ENCODE data around the gene LRRC56. TPM values are rescaled to one million over a fixed set of nuclear protein-coding genes. Genes with fewer than 3 reads are reported as not detected.

The LRRC56 gene
- polyA plus RNA-seq, 2 of the 4 experiments (the other 2 are of a cell fraction): 0.32 to 1.0 TPM

DNA sequence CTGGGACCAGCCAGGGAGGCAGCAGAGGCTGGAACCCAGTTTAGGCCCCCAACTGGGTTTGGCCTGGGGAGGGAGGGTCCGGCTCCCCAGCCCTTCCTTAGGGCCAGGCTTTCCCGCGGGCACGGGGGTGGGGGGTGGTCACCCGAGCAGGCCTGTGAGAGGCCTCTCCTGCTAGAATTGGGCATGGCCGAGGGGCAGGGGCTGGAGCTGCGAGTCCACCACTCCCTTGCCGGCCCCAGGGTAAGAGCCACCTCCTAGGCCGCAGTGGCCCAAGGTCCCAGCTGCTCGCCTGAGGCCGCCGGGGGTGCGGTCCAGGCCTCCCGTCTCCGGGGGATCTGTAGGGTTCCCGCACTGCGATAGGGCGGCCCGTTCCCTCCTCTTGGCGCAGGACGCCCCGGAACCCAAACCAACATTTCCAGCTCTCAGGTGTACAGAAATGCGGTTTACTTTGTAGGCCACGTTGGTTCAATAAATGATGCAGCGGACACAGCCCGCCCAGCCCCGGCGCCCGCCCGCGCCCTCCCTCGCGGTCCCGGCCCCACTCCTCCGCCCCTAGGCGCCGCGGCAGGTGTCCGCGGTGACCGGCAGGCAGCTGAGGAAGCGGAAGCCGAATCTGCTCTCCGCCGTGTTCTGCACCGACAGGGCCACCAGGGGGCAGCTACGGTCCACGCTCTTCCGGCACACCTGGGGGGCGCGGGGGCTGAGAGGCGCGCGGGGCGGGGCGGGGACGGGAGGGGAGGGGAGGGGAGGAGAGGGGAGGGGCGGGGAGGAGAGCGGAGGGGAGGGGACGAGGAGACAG is 17.3 kb downstream of the LRRC56 start:
- H3K9me3 ChIP-seq: no peaks in the 10 kb centered on the region
- TF ChIP-seq, protein P1, sequence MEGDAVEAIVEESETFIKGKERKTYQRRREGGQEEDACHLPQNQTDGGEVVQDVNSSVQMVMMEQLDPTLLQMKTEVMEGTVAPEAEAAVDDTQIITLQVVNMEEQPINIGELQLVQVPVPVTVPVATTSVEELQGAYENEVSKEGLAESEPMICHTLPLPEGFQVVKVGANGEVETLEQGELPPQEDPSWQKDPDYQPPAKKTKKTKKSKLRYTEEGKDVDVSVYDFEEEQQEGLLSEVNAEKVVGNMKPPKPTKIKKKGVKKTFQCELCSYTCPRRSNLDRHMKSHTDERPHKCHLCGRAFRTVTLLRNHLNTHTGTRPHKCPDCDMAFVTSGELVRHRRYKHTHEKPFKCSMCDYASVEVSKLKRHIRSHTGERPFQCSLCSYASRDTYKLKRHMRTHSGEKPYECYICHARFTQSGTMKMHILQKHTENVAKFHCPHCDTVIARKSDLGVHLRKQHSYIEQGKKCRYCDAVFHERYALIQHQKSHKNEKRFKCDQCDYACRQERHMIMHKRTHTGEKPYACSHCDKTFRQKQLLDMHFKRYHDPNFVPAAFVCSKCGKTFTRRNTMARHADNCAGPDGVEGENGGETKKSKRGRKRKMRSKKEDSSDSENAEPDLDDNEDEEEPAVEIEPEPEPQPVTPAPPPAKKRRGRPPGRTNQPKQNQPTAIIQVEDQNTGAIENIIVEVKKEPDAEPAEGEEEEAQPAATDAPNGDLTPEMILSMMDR (IDR thresholded peaks at IDR 0.05): peak; percentile 52
- TF ChIP-seq JUNB (IDR thresholded peaks at IDR 0.05): no peak
- TF ChIP-seq TFCP2L1 (CRISPR knock-in tag; IDR thresholded peaks at IDR 0.05): no peak
- no peak for TF ChIP-seq CHD4 (IDR thresholded peaks at IDR 0.05; ENCODE audit: borderline replicate concordance)
- no peak for TF ChIP-seq FOXS1 (CRISPR knock-in tag; IDR thresholded peaks at IDR 0.05)
- TF ChIP-seq FOSB (CRISPR knock-in tag; IDR thresholded peaks at IDR 0.05): no peak
- peak; percentile 72; the same call in 2 of the 3 replicates for TF ChIP-seq SMC3 (IDR thresholded peaks at IDR 0.05)
- peak; percentile 71 to 84 for TF ChIP-seq RAD21 (conservative IDR thresholded peaks at IDR 0.05 in 1 of 2, IDR thresholded peaks at IDR 0.05 in 1 of 2)
- no peak for TF ChIP-seq PHF8 (IDR thresholded peaks at IDR 0.05; ENCODE audit: borderline replicate concordance, low read depth)
- no peak for TF ChIP-seq CBX2 (IDR thresholded peaks at IDR 0.05; ENCODE audit: borderline replicate concordance, low read depth)
- no peak for TF ChIP-seq RFX5 (IDR thresholded peaks at IDR 0.05)
- TF ChIP-seq, protein P2, sequence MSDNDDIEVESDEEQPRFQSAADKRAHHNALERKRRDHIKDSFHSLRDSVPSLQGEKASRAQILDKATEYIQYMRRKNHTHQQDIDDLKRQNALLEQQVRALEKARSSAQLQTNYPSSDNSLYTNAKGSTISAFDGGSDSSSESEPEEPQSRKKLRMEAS (IDR thresholded peaks at IDR 0.05): no peak; the same call in 1 of the 2 replicates
- TF ChIP-seq, protein P3, sequence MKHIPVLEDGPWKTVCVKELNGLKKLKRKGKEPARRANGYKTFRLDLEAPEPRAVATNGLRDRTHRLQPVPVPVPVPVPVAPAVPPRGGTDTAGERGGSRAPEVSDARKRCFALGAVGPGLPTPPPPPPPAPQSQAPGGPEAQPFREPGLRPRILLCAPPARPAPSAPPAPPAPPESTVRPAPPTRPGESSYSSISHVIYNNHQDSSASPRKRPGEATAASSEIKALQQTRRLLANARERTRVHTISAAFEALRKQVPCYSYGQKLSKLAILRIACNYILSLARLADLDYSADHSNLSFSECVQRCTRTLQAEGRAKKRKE (CRISPR knock-in tag; IDR thresholded peaks at IDR 0.05; ENCODE audit: low read depth): no peak
- TF ChIP-seq TP53 (CRISPR knock-in tag; IDR thresholded peaks at IDR 0.05): no peak
- no peak for TF ChIP-seq HOXB5 (CRISPR knock-in tag; IDR thresholded peaks at IDR 0.05)
- no peak for TF ChIP-seq ZC3H11A (IDR thresholded peaks at IDR 0.05)
- TF ChIP-seq POLR2AphosphoS2 (conservative IDR thresholded peaks at IDR 0.05; ENCODE audit: low read length): no peak
- TF ChIP-seq GATA3 (IDR thresholded peaks at IDR 0.05; ENCODE audit: borderline replicate concordance): no peak
- TF ChIP-seq MAZ (IDR thresholded peaks at IDR 0.05; ENCODE audit: borderline replicate concordance, low read depth, low read length): peak; percentile 64; the same call in 1 of the 2 replicates
- 30% methylated on average over 20 of the region's 60 CpGs for WGBS (ENCODE audit: missing lambda C conversion rate)
- H3K4me2 ChIP-seq: peak overlapping the region; percentile 96
- FAIRE-seq (no peak), ATAC-seq (peak; percentile 48 to 72; a peak in 5 of 6 replicates), DNase-seq (ENCODE audit: low read depth in 1 of 2, low spot score in 1 of 2) (peak; percentile 69 to 81)
- peaks cover 19% of the 10 kb centered on the region for H3K4me1 ChIP-seq
- ChIA-PET POLR2A (interaction anchor here (0.9 to 1.0 kb wide), 2 partner anchors 14 to 21 kb away, joined by 3 to 4 read pairs; no protein-coding TSS in a partner anchor), CTCF (interaction anchor here (0.6 to 5.9 kb wide), 34 partner anchors 10 to 248 kb away, joined by 3 to 66 read pairs (median 4); partner anchors contain the start of genes EPS8L2, HRAS and TMEM80)
- peak overlapping the region; percentile 81 to 88; a peak in 5 of 6 replicates for H3K27ac ChIP-seq
- peak overlapping the region; percentile 67 for H3K4me3 ChIP-seq

DNA sequence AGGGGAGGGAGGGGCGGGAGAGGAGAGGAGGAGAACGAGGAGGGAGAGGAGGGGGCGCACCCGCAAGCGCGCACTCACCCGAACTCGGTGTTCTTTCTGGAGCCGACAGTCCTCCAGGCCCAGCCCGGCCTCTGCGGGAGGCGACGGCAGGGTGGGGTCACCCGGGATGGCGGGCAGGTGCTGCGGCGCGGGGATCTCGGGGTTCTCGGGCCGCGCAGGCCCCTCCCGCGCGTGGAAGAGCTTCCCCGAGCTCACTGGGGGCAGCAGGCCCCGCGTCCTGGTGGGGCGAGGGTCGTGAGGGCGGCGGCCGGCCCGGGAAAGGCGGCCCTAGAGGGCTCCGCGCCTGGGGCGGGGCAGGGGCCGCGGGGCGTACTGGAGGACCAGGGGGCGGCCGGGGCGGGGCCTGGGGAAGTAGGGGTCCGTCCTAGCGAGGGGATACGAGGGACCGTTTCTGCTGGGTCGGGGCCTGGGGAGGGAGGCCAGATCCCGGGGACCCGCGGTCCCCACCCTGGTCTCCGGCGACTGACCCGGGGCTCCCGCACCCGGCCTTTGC is 18.0 kb downstream of the LRRC56 start:
- peaks cover 23% of the 10 kb centered on the region for H3K4me1 ChIP-seq
- 2% methylated on average over 32 of the region's 57 CpGs for WGBS (ENCODE audit: missing lambda C conversion rate)
- H3K4me2 ChIP-seq: peak overlapping the region; percentile 96
- DNase-seq (ENCODE audit: low read depth in 1 of 2, low spot score in 1 of 2): no peak
- TF ChIP-seq, protein P4, sequence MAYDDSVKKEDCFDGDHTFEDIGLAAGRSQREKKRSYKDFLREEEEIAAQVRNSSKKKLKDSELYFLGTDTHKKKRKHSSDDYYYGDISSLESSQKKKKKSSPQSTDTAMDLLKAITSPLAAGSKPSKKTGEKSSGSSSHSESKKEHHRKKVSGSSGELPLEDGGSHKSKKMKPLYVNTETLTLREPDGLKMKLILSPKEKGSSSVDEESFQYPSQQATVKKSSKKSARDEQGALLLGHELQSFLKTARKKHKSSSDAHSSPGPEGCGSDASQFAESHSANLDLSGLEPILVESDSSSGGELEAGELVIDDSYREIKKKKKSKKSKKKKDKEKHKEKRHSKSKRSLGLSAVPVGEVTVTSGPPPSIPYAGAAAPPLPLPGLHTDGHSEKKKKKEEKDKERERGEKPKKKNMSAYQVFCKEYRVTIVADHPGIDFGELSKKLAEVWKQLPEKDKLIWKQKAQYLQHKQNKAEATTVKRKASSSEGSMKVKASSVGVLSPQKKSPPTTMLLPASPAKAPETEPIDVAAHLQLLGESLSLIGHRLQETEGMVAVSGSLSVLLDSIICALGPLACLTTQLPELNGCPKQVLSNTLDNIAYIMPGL (CRISPR knock-in tag; IDR thresholded peaks at IDR 0.05; ENCODE audit: borderline replicate concordance): no peak
- peak in 1 of 2 experiments; percentile 42; a peak in 1 of 5 replicates for TF ChIP-seq JUN (IDR thresholded peaks at IDR 0.05)
- no peak for TF ChIP-seq FOXS1 (CRISPR knock-in tag; IDR thresholded peaks at IDR 0.05)
- peak; percentile 34; the same call in 2 of the 3 replicates for TF ChIP-seq SMC3 (IDR thresholded peaks at IDR 0.05)
- CTCF ChIA-PET: interaction anchor here (0.8 to 5.9 kb wide), 25 partner anchors 11 to 233 kb away, joined by 3 to 66 read pairs (median 5); partner anchors contain the start of genes HRAS and TMEM80
- peak overlapping the region; percentile 67 for H3K4me3 ChIP-seq
- H3K9me3 ChIP-seq: no peaks in the 10 kb centered on the region
- H3K27ac ChIP-seq: peak overlapping the region; percentile 81 to 88
- ATAC-seq: peak in 1 of 2 experiments; percentile 7; a peak in 2 of 6 replicates
- POLR2A ChIA-PET: interaction anchor here (0.9 to 1.0 kb wide), 2 partner anchors 13 to 21 kb away, joined by 3 to 4 read pairs; no protein-coding TSS in a partner anchor
- no peak for FAIRE-seq
